Caco-2 (cell line): ENCODE results near the gene ACOX3. TPM values are rescaled to one million over a fixed set of nuclear protein-coding genes. Genes with fewer than 3 reads are reported as not detected.
A peak's percentile ranks its signal among the peaks of the same experiment; 100 is the strongest.

ENCODE experiments used
- BruUV-seq: library from RNA; stranded (reverse); fragments of 400-500 nt; replicated peaks from 2 replicates; lab custom pipeline; 2021; lab: Mats Ljungman, UMichigan
- CTCF ChIA-PET: fragments of 300-600 bp; sonication (Branson Sonifier 250); formaldehyde crosslinking; loops from one replicate; lab custom pipeline; 2022; ENCODE audit warnings: antibody characterized with exemption; lab: Charles Lee
- POLR2A ChIA-PET: fragments of 300-600 bp; sonication (Branson Sonifier 250); formaldehyde crosslinking; loops from one replicate; lab custom pipeline; 2022; ENCODE audit warnings: antibody characterized with exemption; lab: Charles Lee
- DNase-seq, 2 experiments: peaks; one replicate each; pipeline versions ENCODE4 v3.0.0 to v3.0.0-alpha.2; 2020 to 2022
- H3K27me3 ChIP-seq: replicated peaks from 2 replicates; pipeline ENCODE4 v1.6.0; 2011; ENCODE audit warnings: low read length; ENCODE audit not compliant: control insufficient read depth, insufficient read depth
- H3K36me3 ChIP-seq: 2 replicates; pipeline ENCODE4 v1.5.1; 2011; ENCODE audit warnings: low read length; ENCODE audit not compliant: control insufficient read depth, insufficient read depth
- H3K4me1 ChIP-seq: fragments of 250-450 bp; sonication (Bioruptor Pico); 2 replicates; pipeline ENCODE4 v1.5.1; 2020; ENCODE audit warnings: mild to moderate bottlenecking
- H3K4me3 ChIP-seq: 2 replicates; pipeline ENCODE4 v1.5.1; 2011; ENCODE audit warnings: low read depth, mild to moderate bottlenecking, control low read depth, low read length
- H3K9me3 ChIP-seq: fragments of 250-450 bp; sonication (Bioruptor Pico); 2 replicates; pipeline ENCODE4 v1.5.1; 2020; ENCODE audit warnings: mild to moderate bottlenecking, moderate library complexity
- H3K27ac Mint-ChIP-seq: one replicate; pipeline ENCODE4 v1.8.0; 2022; ENCODE audit warnings: mixed read lengths; ENCODE audit not compliant: unreplicated experiment
- H3K27me3 Mint-ChIP-seq: one replicate; pipeline ENCODE4 v1.8.0; 2022; ENCODE audit warnings: mixed read lengths; ENCODE audit not compliant: insufficient read depth, unreplicated experiment
- H3K36me3 Mint-ChIP-seq: one replicate; pipeline ENCODE4 v1.8.0; 2022; ENCODE audit warnings: mild to moderate bottlenecking, mixed read lengths; ENCODE audit not compliant: insufficient read depth, unreplicated experiment
- H3K4me1 Mint-ChIP-seq: one replicate; pipeline ENCODE4 v1.8.0; 2022; ENCODE audit warnings: low read depth, mixed read lengths; ENCODE audit not compliant: unreplicated experiment
- H3K4me3 Mint-ChIP-seq: one replicate; pipeline ENCODE4 v1.8.0; 2022; ENCODE audit warnings: mild to moderate bottlenecking, moderate library complexity, mixed read lengths; ENCODE audit not compliant: unreplicated experiment
- H3K9me3 Mint-ChIP-seq: one replicate; pipeline ENCODE4 v1.8.0; 2022; ENCODE audit warnings: mixed read lengths; ENCODE audit not compliant: unreplicated experiment
- intact Hi-C: fragments of 100-400 bp; cut with micrococcal nuclease; formaldehyde crosslinking; loops from one replicate; pipeline ENCODE4 v1.10.0; 2022; ENCODE audit not compliant: unreplicated experiment
- total RNA-seq: library from RNA; stranded (reverse); gene quantifications from 2 replicates; pipeline ENCODE4 v1.2.3, GENCODE V29; 2022
- TF ChIP-seq, protein P1 (sequence below), 2 experiments: fragments of 200-600 bp in 1 of 2; IDR thresholded peaks; 1 replicate in 1 of 2; 2 replicates in 1 of 2; pipeline versions ENCODE4 v1.5.1 to v1.8.0; 2011 to 2022; ENCODE audit warnings: antibody characterized with exemption in 1 of 2, control low read depth in 1 of 2, inconsistent platforms in 1 of 2, low read depth in 1 of 2, low read length in 1 of 2, mild to moderate bottlenecking in 1 of 2, moderate library complexity in 1 of 2; ENCODE audit not compliant: insufficient read depth in 1 of 2, severe bottlenecking in 1 of 2, unreplicated experiment in 1 of 2

The ACOX3 gene
- total RNA-seq, 1 experiment from 2014 or later = 11.5 TPM

DNA sequence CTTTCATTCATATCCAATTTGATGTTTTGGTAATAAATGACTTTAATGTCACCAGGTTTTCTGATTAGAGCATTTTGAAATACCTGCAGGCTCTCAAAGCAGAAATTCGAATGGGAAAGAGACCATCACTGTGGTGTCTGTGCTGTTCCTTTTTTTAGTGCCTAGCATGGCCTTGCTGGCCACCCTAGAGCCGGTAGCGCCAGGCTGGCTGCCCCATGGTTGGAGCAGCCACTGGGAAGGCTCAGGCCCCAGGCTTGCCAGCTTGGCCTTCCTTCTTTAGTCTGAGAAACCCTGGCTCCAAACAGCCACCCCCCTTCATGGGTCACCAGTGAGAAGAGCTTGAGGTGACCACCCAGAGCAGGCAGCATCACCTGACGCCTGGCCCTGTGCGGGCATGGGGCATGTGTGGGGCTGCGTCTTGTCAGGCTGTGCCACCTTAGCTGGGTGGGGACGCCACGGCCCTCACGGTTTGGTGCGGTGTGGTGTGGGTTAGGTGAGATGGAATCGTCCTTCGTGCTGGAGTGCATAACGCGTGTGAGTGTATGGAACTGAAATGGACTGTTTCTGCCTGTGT lies 30.0 kb upstream of the ACOX3 start:
- Mint-ChIP-seq H3K4me1 (peaks cover 7% of the 10 kb centered on the region), H3K36me3 (peaks cover 15% of the 10 kb centered on the region), H3K27ac (no peak overlapping the region), H3K4me3 (no peak overlapping the region), H3K27me3 (no peaks in the 10 kb centered on the region), H3K9me3 (no peaks in the 10 kb centered on the region)
- no peaks in the 10 kb centered on the region; the same call in 1 of the 2 replicates for H3K36me3 ChIP-seq
- POLR2A ChIA-PET = no interaction called here
- intact Hi-C loops = no loop called here
- no peaks in the 10 kb centered on the region for H3K9me3 ChIP-seq
- no peaks in the 10 kb centered on the region for H3K27me3 ChIP-seq
- no TSS peak for BruUV-seq
- CTCF ChIA-PET = no interaction called here
- peaks cover 14% of the 10 kb centered on the region for H3K4me1 ChIP-seq
- TF ChIP-seq, protein P1, sequence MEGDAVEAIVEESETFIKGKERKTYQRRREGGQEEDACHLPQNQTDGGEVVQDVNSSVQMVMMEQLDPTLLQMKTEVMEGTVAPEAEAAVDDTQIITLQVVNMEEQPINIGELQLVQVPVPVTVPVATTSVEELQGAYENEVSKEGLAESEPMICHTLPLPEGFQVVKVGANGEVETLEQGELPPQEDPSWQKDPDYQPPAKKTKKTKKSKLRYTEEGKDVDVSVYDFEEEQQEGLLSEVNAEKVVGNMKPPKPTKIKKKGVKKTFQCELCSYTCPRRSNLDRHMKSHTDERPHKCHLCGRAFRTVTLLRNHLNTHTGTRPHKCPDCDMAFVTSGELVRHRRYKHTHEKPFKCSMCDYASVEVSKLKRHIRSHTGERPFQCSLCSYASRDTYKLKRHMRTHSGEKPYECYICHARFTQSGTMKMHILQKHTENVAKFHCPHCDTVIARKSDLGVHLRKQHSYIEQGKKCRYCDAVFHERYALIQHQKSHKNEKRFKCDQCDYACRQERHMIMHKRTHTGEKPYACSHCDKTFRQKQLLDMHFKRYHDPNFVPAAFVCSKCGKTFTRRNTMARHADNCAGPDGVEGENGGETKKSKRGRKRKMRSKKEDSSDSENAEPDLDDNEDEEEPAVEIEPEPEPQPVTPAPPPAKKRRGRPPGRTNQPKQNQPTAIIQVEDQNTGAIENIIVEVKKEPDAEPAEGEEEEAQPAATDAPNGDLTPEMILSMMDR (IDR thresholded peaks at IDR 0.05; ENCODE audit: insufficient read depth in 1 of 2, low read depth in 1 of 2, low read length in 1 of 2, severe bottlenecking in 1 of 2, unreplicated experiment in 1 of 2) = no peak
- no peak overlapping the region for H3K4me3 ChIP-seq
- DNase-seq = no peak

DNA sequence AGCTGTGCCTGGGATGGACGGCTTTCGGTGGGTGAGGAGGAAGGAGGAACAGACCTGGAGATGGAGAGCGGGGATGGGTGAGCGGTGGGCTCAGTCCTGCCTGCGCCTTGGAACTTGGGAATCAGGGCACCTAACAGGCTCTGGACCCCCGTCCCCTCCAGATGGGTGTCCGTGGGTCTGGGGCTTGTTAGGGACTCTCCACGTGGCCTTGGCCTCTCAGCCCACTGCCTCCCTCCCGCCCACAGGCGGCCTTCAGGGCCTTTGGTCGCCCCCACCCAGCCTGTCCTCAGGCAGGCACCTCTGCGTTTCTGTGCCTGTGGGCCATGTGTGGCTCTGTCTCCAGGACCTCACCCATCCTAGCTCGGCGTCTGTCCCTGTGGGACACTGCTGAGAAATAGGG lies 29.0 kb upstream of the ACOX3 start:
- no peak overlapping the region for H3K27ac Mint-ChIP-seq
- Histone ChIP-seq H3K4me1 (peaks cover 14% of the 10 kb centered on the region), H3K9me3 (no peaks in the 10 kb centered on the region), H3K36me3 (peaks cover 2% of the 10 kb centered on the region; the same call in 1 of the 2 replicates), H3K27me3 (no peaks in the 10 kb centered on the region), H3K4me3 (no peak overlapping the region)
- H3K4me3 Mint-ChIP-seq = no peak overlapping the region
- no peaks in the 10 kb centered on the region for H3K9me3 Mint-ChIP-seq
- CTCF ChIA-PET = no interaction called here
- POLR2A ChIA-PET = no interaction called here
- TF ChIP-seq, protein P1 (IDR thresholded peaks at IDR 0.05; ENCODE audit: insufficient read depth in 1 of 2, low read depth in 1 of 2, low read length in 1 of 2, severe bottlenecking in 1 of 2, unreplicated experiment in 1 of 2) = no peak
- DNase-seq = no peak
- peaks cover 7% of the 10 kb centered on the region for H3K4me1 Mint-ChIP-seq
- peaks cover 21% of the 10 kb centered on the region for H3K36me3 Mint-ChIP-seq
- H3K27me3 Mint-ChIP-seq = no peaks in the 10 kb centered on the region
- intact Hi-C loops = loop anchor here (2.0 kb wide), 2 partner anchors 77 to 449 kb away; no protein-coding TSS in a partner anchor
- BruUV-seq = no TSS peak

DNA sequence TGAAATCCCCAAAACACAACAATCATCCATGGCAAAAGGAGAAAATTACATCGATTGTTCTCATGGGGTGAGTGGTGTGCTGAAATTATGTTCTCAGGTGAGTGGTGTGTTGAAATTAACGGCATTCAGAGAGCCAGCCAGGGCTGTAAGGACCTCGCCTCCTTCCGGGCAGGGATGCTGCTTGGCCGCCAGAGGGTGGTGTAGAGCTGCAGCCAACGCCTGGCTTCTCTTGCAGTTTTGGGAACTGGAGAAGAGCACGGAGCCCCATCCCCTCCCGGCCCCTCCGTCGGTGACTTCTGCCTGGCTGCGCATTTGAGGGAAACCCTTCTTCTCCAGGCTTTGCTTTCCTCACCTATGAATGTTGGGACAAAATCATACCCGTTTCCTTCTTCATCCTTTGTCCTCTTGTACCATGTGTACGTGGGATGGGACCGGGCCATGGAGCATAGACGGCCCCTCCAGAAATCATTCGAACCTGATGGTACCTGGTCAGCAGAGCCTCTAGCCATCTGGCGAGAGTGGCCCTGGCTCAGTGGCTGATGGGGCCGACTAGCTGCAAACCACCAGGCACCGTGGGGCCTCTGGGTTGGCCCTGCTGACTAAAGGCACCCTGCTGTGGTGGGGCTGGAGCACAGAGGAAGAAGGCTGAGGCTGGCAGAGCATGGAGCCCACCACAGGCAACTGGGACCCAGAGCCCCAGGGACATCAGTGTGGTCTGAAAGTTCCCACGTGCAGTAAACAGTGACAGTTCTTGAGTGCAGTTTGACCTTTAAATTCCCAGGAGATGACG lies 28.4 kb upstream of the ACOX3 start:
- no peak overlapping the region for H3K4me3 Mint-ChIP-seq
- H3K9me3 Mint-ChIP-seq = no peaks in the 10 kb centered on the region
- intact Hi-C loops = loop anchor here (1.0 to 2.0 kb wide), 4 partner anchors 78 to 450 kb away; no protein-coding TSS in a partner anchor
- Histone ChIP-seq H3K27me3 (no peaks in the 10 kb centered on the region), H3K4me3 (no peak overlapping the region), H3K4me1 (peaks cover 14% of the 10 kb centered on the region), H3K9me3 (no peaks in the 10 kb centered on the region), H3K36me3 (peaks cover 2% of the 10 kb centered on the region; the same call in 1 of the 2 replicates)
- peaks cover 18% of the 10 kb centered on the region for H3K36me3 Mint-ChIP-seq
- POLR2A ChIA-PET = no interaction called here
- TF ChIP-seq, protein P1 (IDR thresholded peaks at IDR 0.05; ENCODE audit: insufficient read depth in 1 of 2, low read depth in 1 of 2, low read length in 1 of 2, severe bottlenecking in 1 of 2, unreplicated experiment in 1 of 2) = peak; percentile 82 to 93
- CTCF ChIA-PET = interaction anchor here (1.0 to 1.7 kb wide), 3 partner anchors 111 to 128 kb away, joined by 3 to 8 read pairs (median 4); partner anchors contain the start of gene GPR78
- peaks cover 7% of the 10 kb centered on the region for H3K4me1 Mint-ChIP-seq
- no peaks in the 10 kb centered on the region for H3K27me3 Mint-ChIP-seq
- peak; percentile 60 to 80 for DNase-seq
- BruUV-seq = no TSS peak
- no peak overlapping the region for H3K27ac Mint-ChIP-seq
